ENCODE data around the gene SCGB3A2. TPM values are rescaled to one million over a fixed set of nuclear protein-coding genes. Genes with fewer than 3 reads are reported as not detected.

SCGB3A2 gene
- total and polyA plus RNA-seq, 2 donors (not counting 3 experiments of a cell fraction or from before 2014, with no cell fraction given): not detected

DNA sequence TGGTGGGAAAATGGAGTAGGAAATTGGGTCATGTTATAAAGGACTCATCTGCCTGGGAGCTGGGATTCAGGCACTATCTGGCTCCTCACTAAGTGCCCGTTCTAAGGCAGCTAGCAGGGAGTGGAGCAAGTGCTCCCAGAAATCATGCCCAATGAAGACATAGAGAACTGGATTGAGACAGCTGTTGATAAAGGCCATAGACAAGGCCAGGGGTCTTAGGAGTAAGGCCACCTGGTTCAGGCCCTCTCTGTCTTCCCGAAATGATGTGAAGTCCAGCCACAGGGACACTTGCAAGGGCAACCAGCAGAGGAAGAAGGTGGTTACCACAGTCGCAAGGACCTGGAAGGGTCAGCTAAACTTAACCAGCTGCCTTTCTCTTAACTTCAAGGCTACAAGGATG is 26.9 kb upstream of the SCGB3A2 start:
- dilution Hi-C loops (cut with MboI; ENCODE audit: extremely low pct_ligation_motif_present, low sequenced_read_pairs): no loop called here
- no TSS peak for BruUV-seq (replicated peaks)
- ChIA-PET POLR2A (no interaction called here), CTCF (interaction anchor here (0.7 kb wide), 1 partner anchor 35 kb away, joined by 3 read pairs; no protein-coding TSS in a partner anchor)
- Histone ChIP-seq H3K4me2 (ENCODE audit: insufficient read depth, low read length) (no peak overlapping the region), H3K27ac (ENCODE audit: insufficient read depth, low read depth, low read length) (no peak overlapping the region), H3K9me3 (replicated peaks; ENCODE audit: control insufficient read depth, insufficient read depth, low read length) (no peaks in the 10 kb centered on the region), H4K20me1 (replicated peaks; ENCODE audit: control insufficient read depth, extremely low read depth, insufficient read depth, low read length) (no peaks in the 10 kb centered on the region), H2AFZ (ENCODE audit: low read depth, low read length) (no peak overlapping the region), H3K4me3 (replicated peaks in 1 of 3; ENCODE audit: insufficient read depth in 1 of 3, low read depth in 1 of 3, low read length in 3 of 3) (no peak overlapping the region), H3K79me2 (ENCODE audit: control insufficient read depth, insufficient read depth, low read length) (no peaks in the 10 kb centered on the region), H3K4me1 (ENCODE audit: control insufficient read depth, extremely low read depth, insufficient read depth, low read length) (no peaks in the 10 kb centered on the region), H3K9me1 (replicated peaks; ENCODE audit: control insufficient read depth, extremely low read depth, insufficient read depth, low read length) (no peaks in the 10 kb centered on the region), H3K36me3 (ENCODE audit: control insufficient read depth in 2 of 2, extremely low read depth in 1 of 2, insufficient read depth in 2 of 2, low read length in 2 of 2) (no peaks in the 10 kb centered on the region), H3K27me3 (ENCODE audit: control insufficient read depth in 2 of 2, insufficient read depth in 2 of 2, low read length in 2 of 2) (peaks cover 4 to 5% of the 10 kb centered on the region in 2 experiments), H3K9ac (replicated peaks; ENCODE audit: extremely low read depth, insufficient read depth, low read length) (no peak overlapping the region)
- DNase-seq (ENCODE audit: low read depth, low spot score) (no peak), FAIRE-seq (no peak)
- intact Hi-C loops (cut with micrococcal nuclease): loop anchor here (10.0 kb wide), 1 partner anchor 523 kb away; no protein-coding TSS in a partner anchor
- TF ChIP-seq MYC (IDR thresholded peaks at IDR 0.05; ENCODE audit: low read depth, low read length) (no peak), JUN (IDR thresholded peaks at IDR 0.05; ENCODE audit: borderline replicate concordance, insufficient read depth, insufficient read length, low read depth) (no peak), GATA2 (IDR thresholded peaks at IDR 0.05; ENCODE audit: insufficient read depth, insufficient read length, low read depth, low read length) (no peak), POLR2AphosphoS5 (IDR thresholded peaks at IDR 0.05; ENCODE audit: insufficient read depth, low read depth, low read length) (no peak), EZH2 (IDR thresholded peaks at IDR 0.05; ENCODE audit: borderline replicate concordance, low read depth, low read length, severe bottlenecking) (no peak), FOS (IDR thresholded peaks at IDR 0.05; ENCODE audit: borderline replicate concordance, insufficient read depth, low read length) (no peak), POLR2A (IDR thresholded peaks at IDR 0.05; ENCODE audit: low read depth, low read length) (no peak)
- TF ChIP-seq, protein P1, sequence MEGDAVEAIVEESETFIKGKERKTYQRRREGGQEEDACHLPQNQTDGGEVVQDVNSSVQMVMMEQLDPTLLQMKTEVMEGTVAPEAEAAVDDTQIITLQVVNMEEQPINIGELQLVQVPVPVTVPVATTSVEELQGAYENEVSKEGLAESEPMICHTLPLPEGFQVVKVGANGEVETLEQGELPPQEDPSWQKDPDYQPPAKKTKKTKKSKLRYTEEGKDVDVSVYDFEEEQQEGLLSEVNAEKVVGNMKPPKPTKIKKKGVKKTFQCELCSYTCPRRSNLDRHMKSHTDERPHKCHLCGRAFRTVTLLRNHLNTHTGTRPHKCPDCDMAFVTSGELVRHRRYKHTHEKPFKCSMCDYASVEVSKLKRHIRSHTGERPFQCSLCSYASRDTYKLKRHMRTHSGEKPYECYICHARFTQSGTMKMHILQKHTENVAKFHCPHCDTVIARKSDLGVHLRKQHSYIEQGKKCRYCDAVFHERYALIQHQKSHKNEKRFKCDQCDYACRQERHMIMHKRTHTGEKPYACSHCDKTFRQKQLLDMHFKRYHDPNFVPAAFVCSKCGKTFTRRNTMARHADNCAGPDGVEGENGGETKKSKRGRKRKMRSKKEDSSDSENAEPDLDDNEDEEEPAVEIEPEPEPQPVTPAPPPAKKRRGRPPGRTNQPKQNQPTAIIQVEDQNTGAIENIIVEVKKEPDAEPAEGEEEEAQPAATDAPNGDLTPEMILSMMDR (IDR thresholded peaks at IDR 0.05; ENCODE audit: extremely low read depth in 1 of 2, insufficient read depth in 1 of 2, low read depth in 1 of 2, low read length in 2 of 2): no peak
- TF ChIP-seq, protein P2, sequence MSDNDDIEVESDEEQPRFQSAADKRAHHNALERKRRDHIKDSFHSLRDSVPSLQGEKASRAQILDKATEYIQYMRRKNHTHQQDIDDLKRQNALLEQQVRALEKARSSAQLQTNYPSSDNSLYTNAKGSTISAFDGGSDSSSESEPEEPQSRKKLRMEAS (IDR thresholded peaks at IDR 0.05; ENCODE audit: insufficient read depth, insufficient read length): no peak
